Stimulated activated memory B cell treated with anti-CD40 and anti-IgM and Interleukin-4, amounts not matched to agents 10 μg/mL and 1 μg/mL and 100 μg/mL, for 72 hours (primary cell): ENCODE measurements around the gene KIF7.

Experiments used
- ATAC-seq: fragments of 150-1000 bp; cut with Tn5 transposase; 2 replicates; pipeline ENCODE4 v1.10.0; 2021
- H3K27ac Mint-ChIP-seq: one replicate; pipeline ENCODE4 v1.8.0; 2022; ENCODE audit warnings: mild to moderate bottlenecking, mixed read lengths
- H3K27me3 Mint-ChIP-seq: one replicate; pipeline ENCODE4 v1.8.0; 2022; ENCODE audit warnings: mixed read lengths
- H3K36me3 Mint-ChIP-seq: one replicate; pipeline ENCODE4 v1.8.0; 2022; ENCODE audit warnings: mixed read lengths
- H3K4me1 Mint-ChIP-seq: one replicate; pipeline ENCODE4 v1.8.0; 2022; ENCODE audit warnings: mixed read lengths
- H3K4me3 Mint-ChIP-seq: one replicate; pipeline ENCODE4 v1.8.0; 2022; ENCODE audit warnings: mild to moderate bottlenecking, moderate library complexity, mixed read lengths
- H3K9me3 Mint-ChIP-seq: one replicate; pipeline ENCODE4 v1.8.0; 2022; ENCODE audit warnings: mixed read lengths

Gene KIF7

DNA sequence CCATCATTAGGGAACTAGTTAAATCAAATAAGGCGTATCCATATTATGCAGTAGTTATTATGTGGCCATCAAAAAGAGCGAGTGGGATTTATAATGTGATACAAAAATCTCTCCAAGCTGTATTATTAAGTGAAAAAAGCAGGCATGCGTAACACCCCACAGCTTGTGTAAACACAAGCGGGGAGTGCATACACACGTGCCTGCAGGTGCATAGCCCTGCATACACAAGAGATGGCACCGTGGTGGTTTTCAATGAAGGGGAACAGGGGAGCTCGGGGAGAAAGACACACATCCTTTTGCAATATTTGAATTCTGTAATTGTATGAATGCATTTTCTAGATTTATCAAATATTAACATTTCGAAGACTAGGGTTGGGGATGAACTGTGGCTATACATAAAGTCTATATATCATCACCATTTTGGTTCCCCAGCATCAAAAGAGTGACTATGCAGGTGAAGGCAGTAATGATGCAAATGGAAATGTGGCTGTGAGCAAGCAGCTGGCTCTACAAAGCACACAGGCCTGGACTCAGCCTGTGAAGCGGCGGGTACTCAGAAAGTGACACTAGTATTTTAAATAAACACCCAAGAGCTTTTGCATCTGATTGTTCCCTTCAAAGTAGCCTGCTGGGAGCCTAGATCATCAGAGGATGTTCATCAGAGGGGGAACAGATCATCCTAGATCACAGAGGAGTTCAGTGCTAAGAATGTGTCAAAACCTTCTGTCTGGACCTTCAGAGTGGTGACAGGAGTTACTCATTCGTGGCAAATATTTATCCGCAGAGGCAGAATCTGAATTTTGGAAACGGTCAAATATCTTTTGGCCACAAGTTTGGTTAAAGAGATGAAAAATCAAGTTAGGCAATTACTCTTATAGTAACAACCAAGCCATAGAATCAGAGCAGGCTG lies 9.4 kb upstream of the KIF7 start:
- Mint-ChIP-seq H3K36me3 (no peaks in the 10 kb centered on the region), H3K27ac (no peak overlapping the region), H3K9me3 (peaks cover 3% of the 10 kb centered on the region), H3K4me1 (no peaks in the 10 kb centered on the region), H3K27me3 (peaks cover 66% of the 10 kb centered on the region), H3K4me3 (peak overlapping the region; percentile 38)
- ATAC-seq = no peak

DNA sequence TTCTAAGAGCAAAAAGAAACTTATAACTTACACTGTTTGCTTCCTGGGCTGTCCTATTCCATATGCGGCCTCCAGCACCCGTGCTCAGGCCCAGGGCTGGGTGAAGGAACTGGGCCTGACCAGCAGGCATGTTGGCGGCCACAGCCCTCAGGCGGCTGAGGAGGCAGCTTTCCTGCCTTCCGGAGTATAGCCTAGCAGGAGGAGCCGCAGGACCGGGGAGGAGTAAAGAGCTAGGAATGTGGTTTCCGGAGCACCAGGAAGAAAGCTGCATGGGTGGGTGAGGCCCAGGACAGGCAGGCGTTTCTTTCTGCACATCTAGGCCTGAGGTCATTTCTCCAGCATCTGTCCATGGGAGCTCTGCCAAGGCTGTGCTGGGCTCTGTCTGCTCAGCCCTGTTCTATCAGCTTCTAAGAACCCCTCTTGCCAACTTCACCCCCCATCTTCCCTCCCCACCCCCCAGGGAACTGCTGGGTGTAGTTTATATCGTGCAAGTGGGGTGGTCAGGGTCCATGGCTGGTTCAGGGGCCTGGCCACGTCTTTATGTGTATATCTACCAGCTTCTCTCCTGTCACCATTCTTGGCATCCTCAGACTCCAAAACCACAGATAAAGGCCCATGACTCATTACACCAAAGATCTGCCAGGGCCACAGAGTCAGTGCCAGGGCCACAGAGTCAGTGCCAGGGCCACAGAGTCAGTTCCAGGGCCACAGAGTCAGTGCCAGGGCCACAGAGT lies 7.8 kb upstream of the KIF7 start:
- no peak for ATAC-seq
- peaks cover 75% of the 10 kb centered on the region for H3K27me3 Mint-ChIP-seq
- no peak overlapping the region for H3K4me3 Mint-ChIP-seq
- peaks cover 1% of the 10 kb centered on the region for H3K9me3 Mint-ChIP-seq
- no peak overlapping the region for H3K27ac Mint-ChIP-seq
- no peaks in the 10 kb centered on the region for H3K36me3 Mint-ChIP-seq
- no peaks in the 10 kb centered on the region for H3K4me1 Mint-ChIP-seq

DNA sequence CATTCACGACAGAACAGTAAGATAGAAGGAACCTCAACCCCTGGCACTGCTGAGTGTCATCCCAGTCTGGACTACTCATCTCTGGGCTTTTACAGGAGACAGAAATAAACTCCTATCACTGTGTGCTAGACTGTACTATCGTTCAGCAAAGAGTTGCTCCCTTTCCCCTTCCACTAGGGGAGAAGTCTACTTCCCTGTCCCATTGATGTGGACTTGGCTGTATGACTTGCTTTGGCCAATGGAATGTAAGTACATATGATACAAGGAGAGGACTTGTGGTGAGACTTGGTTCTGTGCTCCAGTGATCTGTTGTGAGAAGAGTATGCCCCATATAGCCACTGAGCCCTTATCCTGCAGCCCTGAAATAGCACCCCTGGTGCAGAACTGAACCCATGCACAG lies 5.3 kb upstream of the KIF7 start:
- Mint-ChIP-seq H3K27ac (no peak overlapping the region), H3K9me3 (no peaks in the 10 kb centered on the region), H3K27me3 (peaks cover 74% of the 10 kb centered on the region), H3K4me1 (peaks cover 4% of the 10 kb centered on the region), H3K36me3 (no peaks in the 10 kb centered on the region), H3K4me3 (no peak overlapping the region)
- ATAC-seq = peak; percentile 43

DNA sequence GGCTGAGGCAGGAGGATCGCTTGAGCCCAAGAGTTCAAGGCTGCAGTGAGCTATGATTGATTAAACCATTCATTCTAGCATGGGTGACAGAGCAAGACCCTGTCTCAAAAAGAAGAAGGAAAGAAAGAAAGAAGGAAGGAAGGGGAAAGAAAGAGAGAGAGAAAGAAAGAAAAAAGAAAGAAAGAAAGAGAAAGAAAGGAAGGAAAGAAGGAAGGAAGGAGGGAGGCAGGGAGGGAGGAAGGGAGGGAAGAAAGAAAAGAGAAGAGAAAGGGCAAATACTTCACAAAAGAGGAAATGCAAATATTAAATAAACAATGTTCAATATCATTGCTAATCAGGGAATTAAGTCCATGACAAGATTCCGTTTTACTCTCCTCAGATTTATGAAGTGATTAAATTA lies 4.0 kb upstream of the KIF7 start:
- Mint-ChIP-seq H3K27ac (no peak overlapping the region), H3K4me1 (peaks cover 13% of the 10 kb centered on the region), H3K27me3 (peaks cover 78% of the 10 kb centered on the region), H3K9me3 (no peaks in the 10 kb centered on the region), H3K4me3 (no peak overlapping the region), H3K36me3 (no peaks in the 10 kb centered on the region)
- no peak for ATAC-seq

DNA sequence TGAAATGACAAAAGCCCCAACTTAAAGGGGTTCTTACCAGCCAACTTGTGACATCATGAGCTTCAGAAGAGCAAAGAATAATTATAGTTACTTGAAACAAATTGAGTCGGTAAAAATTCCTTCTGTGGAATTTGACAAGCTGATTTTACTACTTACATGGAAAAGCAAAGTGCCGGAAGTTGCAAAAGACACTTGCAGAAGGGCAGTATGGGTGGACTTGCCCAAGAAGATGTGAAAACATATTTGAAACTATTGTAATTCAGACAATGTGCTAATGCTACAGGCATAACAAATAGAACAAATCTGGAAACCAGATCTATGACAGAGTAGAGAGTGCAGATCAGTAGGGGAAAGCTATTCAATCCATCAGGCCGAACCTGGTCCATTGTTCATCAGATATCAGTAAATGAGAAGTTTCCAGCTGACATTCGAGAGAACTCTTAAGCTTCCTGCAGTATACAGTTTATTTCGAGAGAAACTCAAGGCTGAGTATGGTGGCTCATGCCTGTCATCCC lies 2.5 kb upstream of the KIF7 start:
- no peak overlapping the region for H3K4me3 Mint-ChIP-seq
- no peaks in the 10 kb centered on the region for H3K9me3 Mint-ChIP-seq
- no peak for ATAC-seq
- peaks cover 84% of the 10 kb centered on the region for H3K27me3 Mint-ChIP-seq
- no peaks in the 10 kb centered on the region for H3K36me3 Mint-ChIP-seq
- peaks cover 15% of the 10 kb centered on the region for H3K4me1 Mint-ChIP-seq
- H3K27ac Mint-ChIP-seq = no peak overlapping the region

DNA sequence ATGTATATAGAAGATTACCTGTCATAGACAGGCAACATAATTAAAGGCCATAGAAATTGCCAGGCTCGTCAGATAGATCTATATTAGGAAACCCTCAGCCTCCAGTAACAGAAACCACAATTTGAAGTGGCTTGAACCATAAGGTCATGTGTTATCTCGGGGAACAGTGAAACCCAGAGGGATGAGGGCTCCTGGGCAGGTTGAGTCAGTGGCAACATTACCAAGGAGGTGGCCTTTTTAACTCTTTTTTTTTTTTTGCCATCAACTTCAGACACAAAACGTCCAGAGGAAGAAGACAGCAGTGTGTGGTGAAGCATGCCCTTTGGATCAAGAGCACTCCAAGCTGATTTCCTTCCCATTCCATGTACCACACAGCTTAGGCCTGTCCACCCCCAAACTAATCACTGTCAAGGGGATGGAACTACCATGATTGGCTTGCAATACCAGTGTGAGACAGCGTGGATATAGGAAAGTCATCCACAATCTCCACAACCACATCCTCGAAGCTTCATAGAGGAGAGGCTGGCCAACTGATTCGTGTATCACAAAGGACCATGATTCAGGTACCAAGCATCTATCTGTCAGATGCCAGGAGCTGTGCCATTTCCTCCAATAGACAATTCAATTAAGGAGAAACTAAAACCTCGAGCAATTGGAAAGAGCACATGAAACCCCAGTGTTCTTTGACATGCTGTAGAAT lies 999 bp upstream of the KIF7 start:
- Mint-ChIP-seq H3K4me3 (no peak overlapping the region), H3K4me1 (peaks cover 15% of the 10 kb centered on the region), H3K27me3 (peaks cover 89% of the 10 kb centered on the region), H3K27ac (no peak overlapping the region), H3K9me3 (no peaks in the 10 kb centered on the region), H3K36me3 (no peaks in the 10 kb centered on the region)
- ATAC-seq = no peak

DNA sequence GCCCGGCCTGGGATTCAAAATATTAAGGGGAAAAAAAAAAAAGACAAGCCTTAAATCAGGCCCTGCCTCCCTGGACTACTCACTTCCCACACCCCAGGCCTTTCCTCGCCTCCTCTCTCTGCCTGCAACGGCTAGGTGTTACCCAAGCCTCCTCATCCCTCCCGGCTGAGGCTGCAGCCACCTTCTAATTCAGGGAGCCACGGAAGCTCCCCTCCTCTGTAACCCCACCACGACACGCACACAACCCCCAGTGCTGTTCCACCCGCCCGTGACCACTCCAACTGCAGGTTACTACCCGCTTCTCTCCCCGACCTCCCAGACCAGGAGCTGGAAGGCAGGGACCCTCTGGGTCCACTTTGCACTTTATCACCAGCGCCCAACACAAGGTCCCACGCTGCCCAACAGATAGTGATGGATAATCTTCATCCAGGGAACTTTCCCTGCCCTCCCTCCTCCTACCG lies 936 bp downstream of the KIF7 start:
- Mint-ChIP-seq H3K4me3 (peak overlapping the region; percentile 73), H3K4me1 (peaks cover 15% of the 10 kb centered on the region), H3K27me3 (peaks cover 73% of the 10 kb centered on the region), H3K36me3 (no peaks in the 10 kb centered on the region), H3K27ac (no peak overlapping the region), H3K9me3 (no peaks in the 10 kb centered on the region)
- ATAC-seq = no peak

DNA sequence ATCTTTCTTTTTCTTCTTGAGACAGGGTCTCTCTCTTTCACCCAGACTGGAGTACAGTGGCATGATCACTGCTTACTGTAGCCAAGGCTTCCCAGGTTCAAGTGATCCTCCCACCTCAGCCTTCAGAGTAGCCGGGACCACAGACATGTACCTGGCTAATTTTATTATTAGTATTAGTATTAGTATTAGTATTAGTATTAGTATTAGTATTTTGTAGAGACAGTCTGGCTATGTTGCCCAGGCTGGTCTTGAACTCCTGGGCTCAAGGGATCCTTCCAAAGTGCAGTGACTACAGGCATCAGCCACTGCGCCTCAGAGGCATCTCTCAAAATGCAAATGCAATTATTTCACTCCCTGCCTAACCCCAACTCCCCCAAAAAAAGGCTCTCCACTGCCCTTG lies 1.7 kb downstream of the KIF7 start:
- H3K9me3 Mint-ChIP-seq = no peaks in the 10 kb centered on the region
- H3K4me1 Mint-ChIP-seq = peaks cover 15% of the 10 kb centered on the region
- peaks cover 67% of the 10 kb centered on the region for H3K27me3 Mint-ChIP-seq
- no peak for ATAC-seq
- H3K36me3 Mint-ChIP-seq = no peaks in the 10 kb centered on the region
- no peak overlapping the region for H3K27ac Mint-ChIP-seq
- no peak overlapping the region for H3K4me3 Mint-ChIP-seq

DNA sequence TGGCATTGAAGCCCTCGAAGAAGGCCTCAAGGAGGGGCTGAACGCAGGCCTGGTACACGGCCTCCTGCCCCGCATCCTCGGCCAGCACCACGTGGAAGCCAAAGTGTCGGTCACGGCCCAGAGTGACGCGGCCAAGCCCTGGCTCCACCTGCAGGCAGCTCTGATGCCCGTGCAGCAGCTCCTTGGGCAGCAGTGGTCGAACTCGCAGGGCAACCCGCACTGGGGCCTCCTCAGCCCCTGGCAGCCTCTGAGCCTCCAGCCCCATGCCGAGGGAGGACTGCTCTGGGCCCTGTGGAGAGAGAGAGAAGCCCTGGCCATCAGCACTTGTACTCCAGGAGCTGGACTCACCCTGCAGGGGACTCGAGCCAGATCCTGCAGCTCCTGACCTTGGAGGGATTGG lies 2.6 kb downstream of the KIF7 start:
- Mint-ChIP-seq H3K4me1 (peaks cover 16% of the 10 kb centered on the region), H3K4me3 (no peak overlapping the region), H3K27ac (no peak overlapping the region), H3K36me3 (no peaks in the 10 kb centered on the region), H3K27me3 (peaks cover 63% of the 10 kb centered on the region), H3K9me3 (no peaks in the 10 kb centered on the region)
- ATAC-seq = no peak

DNA sequence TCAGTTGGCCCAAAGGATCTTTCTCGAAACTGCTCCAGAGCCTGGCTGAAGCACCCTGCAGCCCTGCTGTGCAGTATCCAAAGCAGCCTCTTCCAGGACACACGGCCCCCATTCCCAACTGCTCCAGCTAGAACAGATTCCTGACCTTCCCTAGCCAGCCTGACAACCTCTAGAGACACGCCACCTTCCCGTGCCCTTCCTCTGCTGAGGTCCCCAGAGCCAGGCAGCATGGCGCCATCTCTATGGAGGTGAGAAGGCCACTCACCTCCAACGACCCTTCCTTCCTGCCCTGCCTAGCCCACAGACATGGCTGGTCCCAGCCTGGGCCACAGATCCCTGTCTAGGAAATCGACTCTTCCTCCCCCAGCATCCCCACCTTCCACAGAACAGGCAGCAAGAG lies 3.1 kb downstream of the KIF7 start:
- Mint-ChIP-seq H3K4me1 (peaks cover 22% of the 10 kb centered on the region), H3K36me3 (no peaks in the 10 kb centered on the region), H3K27ac (no peak overlapping the region), H3K9me3 (no peaks in the 10 kb centered on the region), H3K27me3 (peaks cover 63% of the 10 kb centered on the region), H3K4me3 (no peak overlapping the region)
- ATAC-seq = no peak

DNA sequence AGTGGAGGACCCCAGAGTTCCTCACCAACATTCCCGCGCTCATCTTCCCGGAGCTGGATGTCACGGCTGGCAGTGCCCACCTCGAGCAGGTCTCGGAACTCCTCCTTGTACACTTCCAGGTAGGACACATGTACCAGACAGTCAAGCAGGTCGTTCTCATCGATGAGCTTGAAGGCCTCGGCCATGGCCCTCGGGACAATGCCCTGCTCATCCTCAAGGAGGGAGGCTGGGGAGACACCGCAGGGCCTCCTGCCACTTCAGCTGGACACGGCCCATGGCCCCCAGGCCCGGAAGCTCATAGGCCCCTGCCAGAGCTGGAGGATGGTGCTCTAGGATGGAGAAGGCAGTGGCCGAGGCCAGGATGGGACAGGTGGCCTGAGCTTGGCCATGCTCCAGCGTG lies 5.6 kb downstream of the KIF7 start:
- no peaks in the 10 kb centered on the region for H3K36me3 Mint-ChIP-seq
- H3K9me3 Mint-ChIP-seq = no peaks in the 10 kb centered on the region
- no peak overlapping the region for H3K4me3 Mint-ChIP-seq
- H3K4me1 Mint-ChIP-seq = peaks cover 16% of the 10 kb centered on the region
- peaks cover 58% of the 10 kb centered on the region for H3K27me3 Mint-ChIP-seq
- H3K27ac Mint-ChIP-seq = no peak overlapping the region
- ATAC-seq = no peak

DNA sequence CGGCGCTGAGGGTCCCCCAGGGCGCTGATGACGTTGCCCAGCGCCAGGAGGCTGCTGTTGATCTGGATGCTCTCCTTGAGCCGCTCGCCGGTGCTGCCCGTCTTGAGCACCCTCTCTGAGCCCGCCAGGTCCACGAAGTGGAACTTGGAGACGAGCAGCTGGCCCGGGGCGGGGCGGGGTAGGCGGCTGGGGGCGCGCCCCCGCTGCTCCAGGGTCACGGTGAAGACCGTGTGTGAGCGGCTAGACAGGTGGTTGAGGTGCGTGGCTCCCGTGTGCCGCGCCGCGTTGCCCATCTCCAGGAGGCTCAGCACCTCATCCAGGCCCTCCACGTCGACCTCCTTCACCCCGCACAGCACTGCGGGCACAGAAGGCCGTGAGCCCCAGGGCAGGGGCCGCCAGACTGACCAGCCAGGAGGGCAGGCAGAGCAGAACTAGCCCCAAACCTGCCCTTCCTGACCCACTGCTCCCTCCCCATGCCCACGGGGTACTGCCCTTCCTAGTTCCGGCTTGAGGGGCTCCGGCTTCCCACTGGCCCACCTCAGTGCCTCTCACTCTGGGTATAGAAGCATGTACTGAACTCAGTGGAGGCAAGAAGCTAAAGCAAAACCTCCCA lies 6.1 kb downstream of the KIF7 start:
- Mint-ChIP-seq H3K9me3 (no peaks in the 10 kb centered on the region), H3K4me3 (no peak overlapping the region), H3K27me3 (peaks cover 52% of the 10 kb centered on the region), H3K4me1 (peaks cover 10% of the 10 kb centered on the region), H3K27ac (no peak overlapping the region), H3K36me3 (no peaks in the 10 kb centered on the region)
- no peak for ATAC-seq

DNA sequence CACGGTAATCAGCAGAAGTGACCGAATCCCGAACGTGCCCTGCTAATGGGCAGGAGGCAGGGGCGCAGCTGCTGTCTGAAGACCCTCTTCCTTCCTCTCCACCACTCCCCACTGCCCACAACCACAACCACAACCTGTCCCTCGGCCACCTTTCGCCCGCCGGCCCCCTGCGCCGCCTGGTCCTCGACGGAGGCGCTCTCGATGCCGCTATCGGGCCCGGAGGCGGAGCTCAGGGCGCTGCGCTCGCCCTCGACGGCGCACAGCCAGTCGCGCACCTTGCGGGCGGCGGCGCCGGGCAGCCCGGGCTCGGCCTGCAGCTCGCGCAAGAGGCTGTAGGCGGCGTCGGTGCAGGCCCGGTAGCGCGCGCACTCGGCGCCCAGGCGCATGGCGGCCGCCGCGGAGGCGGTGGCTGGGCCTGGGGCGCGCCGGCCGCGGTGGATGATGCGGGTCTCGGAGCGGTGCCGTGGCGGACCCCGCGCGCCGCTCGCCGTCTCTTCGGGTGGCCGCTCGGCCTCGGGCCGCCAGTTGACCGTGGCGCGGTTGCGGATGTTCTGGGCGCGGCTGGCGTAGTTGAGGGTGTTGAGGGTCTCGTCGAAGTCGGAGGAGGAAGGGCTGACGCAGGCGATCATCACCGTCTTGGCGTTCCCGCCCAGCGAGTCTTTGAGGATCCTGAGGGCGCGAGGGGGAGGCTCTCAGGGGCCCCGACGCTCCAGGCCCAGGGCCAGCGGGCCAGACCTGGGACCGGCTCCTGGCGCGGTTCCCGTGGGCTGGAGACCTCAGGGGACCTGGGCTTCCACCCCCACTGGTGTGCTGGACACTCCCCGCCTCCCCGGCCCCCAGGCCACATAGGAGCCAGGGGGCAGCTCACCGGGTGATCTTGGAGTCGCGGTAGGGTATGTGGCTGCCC lies 6.9 kb downstream of the KIF7 start:
- Mint-ChIP-seq H3K36me3 (no peaks in the 10 kb centered on the region), H3K9me3 (no peaks in the 10 kb centered on the region), H3K27me3 (peaks cover 45% of the 10 kb centered on the region), H3K27ac (no peak overlapping the region), H3K4me3 (no peak overlapping the region), H3K4me1 (peaks cover 9% of the 10 kb centered on the region)
- peak; percentile 39 for ATAC-seq

DNA sequence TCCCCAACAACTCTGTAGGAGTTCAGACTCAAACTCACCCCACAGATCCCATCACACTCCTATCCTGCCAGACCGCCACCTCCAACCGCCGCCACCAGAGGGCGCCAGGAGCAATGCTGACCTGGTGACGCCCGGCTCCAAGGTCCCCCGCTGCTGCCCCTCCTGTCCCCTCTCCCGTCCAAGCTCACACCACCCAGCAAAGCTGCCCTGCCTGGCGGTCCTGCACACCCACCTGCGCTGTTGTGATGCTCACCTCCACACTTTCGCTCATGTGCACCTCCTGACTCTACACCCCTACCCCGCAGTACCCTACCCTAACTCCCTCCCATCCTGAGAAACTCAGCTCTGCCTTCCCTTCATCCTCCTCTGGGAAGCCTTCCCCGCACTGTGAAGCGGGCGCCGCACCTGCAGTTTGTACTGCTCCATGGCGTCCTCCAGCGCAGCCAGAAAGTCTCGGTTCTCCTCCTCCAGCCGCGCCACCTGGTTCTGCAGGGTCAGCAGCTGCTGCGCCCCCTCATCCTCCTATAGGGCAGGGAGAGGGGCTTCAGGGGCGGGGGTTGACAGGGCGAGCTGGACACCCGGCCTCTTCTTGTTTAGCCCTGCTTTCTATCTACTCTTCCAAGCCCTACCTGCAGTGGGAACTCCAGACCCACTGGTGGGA lies 7.9 kb downstream of the KIF7 start:
- Mint-ChIP-seq H3K36me3 (no peaks in the 10 kb centered on the region), H3K4me1 (peaks cover 9% of the 10 kb centered on the region), H3K4me3 (no peak overlapping the region), H3K27me3 (peaks cover 34% of the 10 kb centered on the region), H3K27ac (no peak overlapping the region), H3K9me3 (no peaks in the 10 kb centered on the region)
- peak; percentile 56 for ATAC-seq
